ENCODE measurements around the gene PI4K2A. TPM values are rescaled to one million over a fixed set of nuclear protein-coding genes. Genes with fewer than 3 reads are reported as not detected.

Gene PI4K2A
- total RNA-seq, 4 donors from 2014 or later, result 16.1 to 18.5 (median 17.9) TPM

DNA sequence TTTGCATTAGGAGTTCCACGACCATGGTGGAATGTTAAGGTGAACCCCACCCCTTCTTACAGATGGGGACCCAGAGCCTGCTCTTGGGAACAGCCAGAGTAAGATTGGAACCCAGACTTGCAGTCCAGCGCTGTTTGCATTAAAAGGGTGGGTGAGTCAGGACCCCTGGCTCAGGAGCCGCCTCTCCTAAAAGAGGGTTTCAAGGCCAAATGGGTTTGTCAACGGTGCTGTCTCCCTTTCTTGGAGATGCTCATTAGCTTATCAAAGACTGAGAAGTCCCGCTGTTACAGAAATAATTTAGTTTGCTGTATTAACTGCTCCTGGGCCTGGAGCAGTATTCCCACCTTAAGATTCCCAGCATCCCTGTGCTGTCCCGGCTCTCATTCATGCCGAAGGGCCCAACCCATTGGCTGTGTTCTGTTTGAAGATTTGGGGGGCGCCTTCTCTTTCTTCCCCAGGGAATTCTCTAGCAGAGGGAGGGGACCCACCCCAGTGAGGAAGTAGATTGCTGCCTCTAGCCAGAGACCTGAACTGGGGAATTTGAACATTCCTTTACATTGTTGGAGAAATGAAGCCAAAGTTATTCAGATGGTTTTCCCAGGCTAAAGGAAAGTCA lies 74.9 kb downstream of the PI4K2A start:
- Histone ChIP-seq H3K4me3 (peak overlapping the region; percentile 21 to 68 (median 62)), H3K27me3 (peaks cover 6 to 13% (median 7%) of the 10 kb centered on the region in 3 donors), H3K36me3 (no peaks in the 10 kb centered on the region), H3K4me1 (peaks cover 16 to 20% of the 10 kb centered on the region in 2 donors), H3K27ac (peak overlapping the region; percentile 63 to 85 (median 78)), H3K9me3 (no peaks in the 10 kb centered on the region)
- ATAC-seq, result no peak
- intact Hi-C loops (cut with DNase I; ENCODE audit: low total_unique reads) (no loop called here), in situ Hi-C loops (cut with MboI; ENCODE audit: low sequenced_read_pairs in 4 of 4) (no loop called here)
- no peak for DNase-seq
- no peak for TF ChIP-seq CTCF (IDR thresholded peaks at IDR 0.05 in 4 of 5, conservative IDR thresholded peaks at IDR 0.05 in 1 of 5)
- TF ChIP-seq POLR2A (IDR thresholded peaks at IDR 0.05), result no peak

DNA sequence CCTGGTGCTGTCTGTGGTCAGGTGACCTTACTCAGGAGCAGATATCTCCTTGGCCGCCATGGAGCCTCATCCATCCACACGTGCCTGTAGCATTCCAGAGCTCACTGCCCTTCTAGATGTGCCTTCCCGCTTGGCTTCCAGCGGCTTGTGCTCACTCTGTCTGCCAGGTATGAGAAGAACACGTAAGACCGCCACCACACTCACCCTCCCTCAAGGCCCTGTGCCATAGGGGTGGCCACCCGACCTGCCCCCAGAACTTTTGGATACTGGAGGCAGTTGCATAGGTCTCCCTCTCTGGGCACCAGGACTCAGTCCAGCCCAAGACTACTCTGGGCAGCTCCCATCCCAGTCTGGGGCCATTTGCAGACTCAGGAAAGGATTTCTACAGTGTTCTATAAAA lies 77.2 kb downstream of the PI4K2A start:
- intact Hi-C loops (cut with DNase I; ENCODE audit: low total_unique reads) (no loop called here), in situ Hi-C loops (cut with MboI; ENCODE audit: low sequenced_read_pairs in 4 of 4) (no loop called here)
- no peaks in the 10 kb centered on the region for H3K9me3 ChIP-seq
- no peak for ATAC-seq
- H3K4me1 ChIP-seq, result peaks cover 16 to 20% of the 10 kb centered on the region in 2 donors
- TF ChIP-seq POLR2A (IDR thresholded peaks at IDR 0.05) (no peak), CTCF (IDR thresholded peaks at IDR 0.05 in 4 of 5, conservative IDR thresholded peaks at IDR 0.05 in 1 of 5) (no peak)
- H3K27ac ChIP-seq, result peak overlapping the region in 1 of 4 donors; percentile 8
- H3K4me3 ChIP-seq, result no peak overlapping the region
- H3K36me3 ChIP-seq, result no peaks in the 10 kb centered on the region
- peaks cover 6 to 13% (median 7%) of the 10 kb centered on the region in 3 donors for H3K27me3 ChIP-seq
- no peak for DNase-seq

- DNase-seq (no peak), ATAC-seq (no peak)
- H3K36me3 ChIP-seq, result no peaks in the 10 kb centered on the region
- H3K9me3 ChIP-seq, result no peaks in the 10 kb centered on the region
- intact Hi-C loops (cut with DNase I; ENCODE audit: low total_unique reads), result no loop called here
- no peak overlapping the region for H3K4me3 ChIP-seq
- H3K4me1 ChIP-seq, result peaks cover 12 to 16% of the 10 kb centered on the region in 2 donors
- in situ Hi-C loops (cut with MboI; ENCODE audit: low sequenced_read_pairs in 4 of 4), result no loop called here
- TF ChIP-seq CTCF (IDR thresholded peaks at IDR 0.05 in 4 of 5, conservative IDR thresholded peaks at IDR 0.05 in 1 of 5), result no peak
- no peak for TF ChIP-seq POLR2A (IDR thresholded peaks at IDR 0.05)
- peak overlapping the region in 2 of 4 donors; percentile 8 to 18 for H3K27ac ChIP-seq
- peaks cover 6 to 10% (median 7%) of the 10 kb centered on the region in 3 donors for H3K27me3 ChIP-seq
These were observed 77.7 kb downstream of the PI4K2A start for GRCh38 chr10:97718178-97718577.

DNA sequence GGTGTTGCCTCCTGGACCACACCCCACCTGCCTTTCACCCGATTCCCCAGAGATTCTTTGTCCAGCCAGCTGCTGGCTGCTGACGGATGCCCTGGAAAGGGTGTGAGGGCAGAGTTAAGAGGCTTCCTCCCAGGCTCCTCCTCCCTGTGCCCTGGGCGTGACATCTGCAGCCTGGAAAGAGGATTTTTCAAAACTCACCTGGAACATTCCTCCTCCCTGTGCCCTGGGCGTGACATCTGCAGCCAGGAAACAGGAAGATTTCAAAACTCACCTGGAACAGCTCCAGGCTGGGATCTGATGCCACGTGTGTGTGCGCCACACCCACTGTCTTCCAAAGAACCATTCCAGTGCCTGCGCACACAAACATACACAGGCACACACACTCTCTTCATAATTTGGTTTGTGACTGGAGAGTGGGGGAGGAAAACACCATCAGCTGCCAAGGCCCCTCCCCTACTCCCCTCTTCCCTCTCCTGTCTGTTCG lies 78.2 kb downstream of the PI4K2A start:
- Histone ChIP-seq H3K4me3 (no peak overlapping the region), H3K27me3 (peaks cover 6 to 8% (median 7%) of the 10 kb centered on the region in 3 donors), H3K27ac (peak overlapping the region in 1 of 4 donors; percentile 18), H3K4me1 (peaks cover 11 to 14% of the 10 kb centered on the region in 2 donors), H3K36me3 (no peaks in the 10 kb centered on the region), H3K9me3 (no peaks in the 10 kb centered on the region)
- intact Hi-C loops (cut with DNase I; ENCODE audit: low total_unique reads) (no loop called here), in situ Hi-C loops (cut with MboI; ENCODE audit: low sequenced_read_pairs in 4 of 4) (no loop called here)
- DNase-seq (peak in 1 of 2 donors; percentile 66), ATAC-seq (peak in 1 of 2 donors; percentile 70)
- TF ChIP-seq POLR2A (IDR thresholded peaks at IDR 0.05) (no peak), CTCF (IDR thresholded peaks at IDR 0.05 in 4 of 5, conservative IDR thresholded peaks at IDR 0.05 in 1 of 5) (no peak)

All from gastrocnemius medialis (tissue), 4 donors.